Measurements from ENCODE around the gene GAREM1. TPM values are rescaled to one million over a fixed set of nuclear protein-coding genes. Genes with fewer than 3 reads are reported as not detected.

Gene GAREM1
- total and polyA plus RNA-seq, 2 experiments from 2014 or later: 6.9 to 7.1 TPM

GRCh38 chr18:32372381-32373061 lies 98.2 kb downstream of the GAREM1 start:
- Histone ChIP-seq H3K4me2 (peak overlapping the region; percentile 41), H3K9me2 (replicated peaks; ENCODE audit: insufficient read depth) (no peaks in the 10 kb centered on the region), H3K27me3 (no peaks in the 10 kb centered on the region), H3K4me1 (ENCODE audit: insufficient read depth) (peaks cover 11% of the 10 kb centered on the region), H3K9me3 (ENCODE audit: low read depth) (no peaks in the 10 kb centered on the region), H2AFZ (no peak overlapping the region), H3K36me3 (replicated peaks; ENCODE audit: insufficient read depth, low read depth) (no peaks in the 10 kb centered on the region), H3K27ac (peak overlapping the region; percentile 90), H3K79me2 (peaks cover 2% of the 10 kb centered on the region), H3K4me3 (no peak overlapping the region), H4K20me1 (ENCODE audit: insufficient read depth, poor library complexity, severe bottlenecking) (no peaks in the 10 kb centered on the region)
- peak; percentile 80 for DNase-seq (ENCODE audit: low spot score)
- TF ChIP-seq EZH2phosphoT487 (IDR thresholded peaks at IDR 0.05; ENCODE audit: low read depth, severe bottlenecking, unreplicated experiment): no peak
- no peak for TF ChIP-seq EZH2 (IDR thresholded peaks at IDR 0.05; ENCODE audit: borderline replicate concordance)
- TF ChIP-seq CTCF (IDR thresholded peaks at IDR 0.05; ENCODE audit: poor library complexity): no peak
- 62% methylated on average over 3 of the region's 3 CpGs for WGBS (ENCODE audit: low lambda C conversion rate, missing lambda C conversion rate)

GRCh38 chr18:32372047-32372380 lies 98.7 kb downstream of the GAREM1 start:
- TF ChIP-seq EZH2phosphoT487 (IDR thresholded peaks at IDR 0.05; ENCODE audit: low read depth, severe bottlenecking, unreplicated experiment) (no peak), CTCF (IDR thresholded peaks at IDR 0.05; ENCODE audit: poor library complexity) (no peak), EZH2 (IDR thresholded peaks at IDR 0.05; ENCODE audit: borderline replicate concordance) (no peak)
- H3K9me3 ChIP-seq (ENCODE audit: low read depth): no peaks in the 10 kb centered on the region
- 29% methylated on average over 2 of the region's 2 CpGs for WGBS (ENCODE audit: low lambda C conversion rate, missing lambda C conversion rate)
- H2AFZ ChIP-seq: no peak overlapping the region
- no peak for DNase-seq (ENCODE audit: low spot score)
- no peaks in the 10 kb centered on the region for H4K20me1 ChIP-seq (ENCODE audit: insufficient read depth, poor library complexity, severe bottlenecking)
- H3K9me2 ChIP-seq (replicated peaks; ENCODE audit: insufficient read depth): no peaks in the 10 kb centered on the region
- H3K4me3 ChIP-seq: no peak overlapping the region
- H3K36me3 ChIP-seq (replicated peaks; ENCODE audit: insufficient read depth, low read depth): no peaks in the 10 kb centered on the region
- H3K4me1 ChIP-seq (ENCODE audit: insufficient read depth): peaks cover 11% of the 10 kb centered on the region
- H3K27ac ChIP-seq: peak overlapping the region; percentile 90
- no peaks in the 10 kb centered on the region for H3K27me3 ChIP-seq
- H3K79me2 ChIP-seq: peaks cover 2% of the 10 kb centered on the region
- H3K4me2 ChIP-seq: peak overlapping the region; percentile 41

GRCh38 chr18:32371384-32371783 lies 99.3 kb downstream of the GAREM1 start:
- TF ChIP-seq CTCF (IDR thresholded peaks at IDR 0.05; ENCODE audit: poor library complexity): no peak
- TF ChIP-seq EZH2phosphoT487 (IDR thresholded peaks at IDR 0.05; ENCODE audit: low read depth, severe bottlenecking, unreplicated experiment): no peak
- no peak for TF ChIP-seq EZH2 (IDR thresholded peaks at IDR 0.05; ENCODE audit: borderline replicate concordance)
- Histone ChIP-seq H2AFZ (no peak overlapping the region), H3K9me2 (replicated peaks; ENCODE audit: insufficient read depth) (no peaks in the 10 kb centered on the region), H3K79me2 (peaks cover 2% of the 10 kb centered on the region), H3K4me3 (no peak overlapping the region), H4K20me1 (ENCODE audit: insufficient read depth, poor library complexity, severe bottlenecking) (no peaks in the 10 kb centered on the region), H3K9me3 (ENCODE audit: low read depth) (no peaks in the 10 kb centered on the region), H3K4me1 (ENCODE audit: insufficient read depth) (peaks cover 14% of the 10 kb centered on the region), H3K36me3 (replicated peaks; ENCODE audit: insufficient read depth, low read depth) (no peaks in the 10 kb centered on the region), H3K4me2 (no peak overlapping the region), H3K27ac (peak overlapping the region; percentile 90), H3K27me3 (no peaks in the 10 kb centered on the region)
- DNase-seq (ENCODE audit: low spot score): no peak
- WGBS (ENCODE audit: low lambda C conversion rate, missing lambda C conversion rate): 81% methylated on average over 2 of the region's 2 CpGs
